Pancreas (tissue), 10 donors: ENCODE results near the gene FCRL6. TPM values are rescaled to one million over a fixed set of nuclear protein-coding genes. Genes with fewer than 3 reads are reported as not detected.

Experiments
- ATAC-seq, 4 donors: fragments of 200-7000 bp; cut with Tn5 transposase; one replicate each; pipeline versions ENCODE4 v1.8.0 to v1.9.1; 2020; ENCODE audit warnings: mild to moderate bottlenecking in 4 of 4, moderate library complexity in 4 of 4
- DNase-seq, 6 donors: peaks; one replicate each; pipeline ENCODE4 v3.0.0-alpha.2; 2020
- FAIRE-seq: peaks from 2 replicates; lab custom pipeline; 2012; peaks lifted over from hg19 to GRCh38; lab: Jason Lieb, UNC
- H3K27ac ChIP-seq, 4 donors: fragments of 200-600 bp; sonication (generic); 1 replicate in 3 of 4; 2 replicates in 1 of 4; pipeline versions ENCODE4 v1.5.0 to v1.8.0; 2020
- H3K27me3 ChIP-seq, 4 donors: fragments of 200-600 bp; one replicate each; pipeline ENCODE4 v1.8.0; 2021
- H3K36me3 ChIP-seq, 3 donors: fragments of 200-600 bp; sonication (generic) in 1 of 3; one replicate each; pipeline versions ENCODE4 v1.5.0 to v1.8.0; 2020 to 2021
- H3K4me1 ChIP-seq, 3 donors: fragments of 200-600 bp; one replicate each; pipeline ENCODE4 v1.8.0; 2021
- H3K4me3 ChIP-seq, 4 donors: fragments of 200-600 bp; sonication (generic) in 2 of 4; one replicate each; pipeline versions ENCODE4 v1.5.0 to v1.8.0; 2020 to 2021
- H3K9me3 ChIP-seq, 4 donors: fragments of 200-600 bp; one replicate each; pipeline ENCODE4 v1.8.0; 2021
- CTCF ChIP-seq, 4 donors: fragments of 200-600 bp; sonication (generic) in 3 of 4; IDR thresholded peaks; one replicate each; pipeline versions ENCODE4 v1.5.0 to v1.8.0; 2021; ENCODE audit warnings: antibody characterized with exemption in 4 of 4
- WGBS, 2 donors: extraction: QIAGEN DNeasy Blood & Tissue Kit; methylation state at CpG; one replicate each; pipeline ENCODE4 v1.1.7; 2013; 5-methylcytosine and 5-hydroxymethylcytosine counted together
- intact Hi-C, 3 donors: fragments of 100-400 bp; cut with DNase I; formaldehyde crosslinking; loops; one replicate each; pipeline versions ENCODE4 v1.11.1 to v1.14.2; 2022
- polyA plus RNA-seq, 2 donors: library from polyadenylated mRNA; stranded (reverse); fragments of 200-250 nt; gene quantifications; one replicate each; pipeline ENCODE4 v1.2.3, GENCODE V29; 2013
- total RNA-seq, 6 donors: library from RNA; stranded (reverse); fragmentation: NEBNext Ultra II Directional in 4 of 6; extraction: Animal tissue kit (Norgen Biotek cat#: 25700) in 4 of 6; gene quantifications; one replicate each; pipeline versions ENCODE4 v1.2.1 to v1.2.4, GENCODE V29; 2021 to 2023
- donor health status: healthy with polysubstance abuse.
- donor health status: DM: no; HTN: no; CAD: no; lungs with moderate emphysema.
- donor health status: DM: no; HTN: no; CAD: no.
- donor health status: control.
- donor health status: control.
- donor health status: Bipolar disorder and iron deficiency.
- donor health status: DM: yes; HTN: yes; CAD: no.
- donor health status: DM: no; HTN: no; CAD: no.
- donor health status: DM: no; HTN: no; CAD: no.
- donor health status: DM: yes; HTN: yes; CAD: no.

The FCRL6 gene
- total and polyA plus RNA-seq, 8 donors: 0.19 to 0.67 (median 0.31) TPM; not detected in 3

GRCh38 chr1:159826441-159827101 is 24.4 kb downstream of the FCRL6 start, which contains the start of gene SLAMF8:
TSS of gene SLAMF8 (plus strand) at chr1:159826873. CDS start at chr1:159826899, 26 bp downstream.
- no peaks in the 10 kb centered on the region for H3K9me3 ChIP-seq
- no peaks in the 10 kb centered on the region for H3K4me1 ChIP-seq
- intact Hi-C loops: no loop called here
- ATAC-seq: peak in 3 of 4 donors; percentile 40 to 71 (median 67)
- WGBS, 2 donors: 62 to 75% methylated on average over 11 of the region's 11 CpGs
- peak within 1 kb of the TSS in 1 of 4 donors; percentile 34 for H3K27ac ChIP-seq
- no peak for FAIRE-seq
- H3K36me3 ChIP-seq: no peaks in the 10 kb centered on the region
- DNase-seq: peak in 1 of 6 donors; percentile 42
- H3K4me3 ChIP-seq: peak within 1 kb of the TSS in 1 of 4 donors; percentile 12
- TF ChIP-seq CTCF (IDR thresholded peaks at IDR 0.05): no peak
- no peaks in the 10 kb centered on the region for H3K27me3 ChIP-seq

GRCh38 chr1:159827102-159827490 is 24.9 kb downstream of the FCRL6 start:
- H3K9me3 ChIP-seq: no peaks in the 10 kb centered on the region
- FAIRE-seq: no peak
- peak overlapping the region in 1 of 4 donors; percentile 34 for H3K27ac ChIP-seq

GRCh38 chr1:159827549-159827948 is 25.4 kb downstream of the FCRL6 start:
- Histone ChIP-seq H3K27me3 (no peaks in the 10 kb centered on the region), H3K36me3 (no peaks in the 10 kb centered on the region), H3K4me1 (no peaks in the 10 kb centered on the region), H3K9me3 (no peaks in the 10 kb centered on the region), H3K4me3 (peak overlapping the region in 1 of 4 donors; percentile 12), H3K27ac (no peak overlapping the region)
- 76 to 90% methylated on average over 3 of the region's 3 CpGs for WGBS, 2 donors
- DNase-seq (no peak), ATAC-seq (no peak), FAIRE-seq (no peak)
- no peak for TF ChIP-seq CTCF (IDR thresholded peaks at IDR 0.05)
- intact Hi-C loops: no loop called here

More at GRCh38 chr1:159827102-159827490, 24.9 kb downstream of the FCRL6 start:
- 68 to 78% methylated on average over 6 of the region's 6 CpGs for WGBS, 2 donors
- ATAC-seq: no peak
- no peak for DNase-seq
- H3K36me3 ChIP-seq: no peaks in the 10 kb centered on the region
- H3K27me3 ChIP-seq: no peaks in the 10 kb centered on the region
- peak overlapping the region in 1 of 4 donors; percentile 12 for H3K4me3 ChIP-seq
- no peak for TF ChIP-seq CTCF (IDR thresholded peaks at IDR 0.05)
- H3K4me1 ChIP-seq: no peaks in the 10 kb centered on the region
- intact Hi-C loops: no loop called here

- Histone ChIP-seq H3K9me3 (no peaks in the 10 kb centered on the region), H3K36me3 (no peaks in the 10 kb centered on the region), H3K4me3 (no peak overlapping the region), H3K27ac (no peak overlapping the region), H3K4me1 (no peaks in the 10 kb centered on the region), H3K27me3 (no peaks in the 10 kb centered on the region)
- FAIRE-seq (no peak), DNase-seq (no peak), ATAC-seq (no peak)
- TF ChIP-seq CTCF (IDR thresholded peaks at IDR 0.05): no peak
- 71 to 85% methylated on average over 3 of the region's 3 CpGs for WGBS, 2 donors
- intact Hi-C loops: no loop called here
These were observed 26.0 kb downstream of the FCRL6 start for GRCh38 chr1:159828176-159828575.
